ENCODE results near the gene SON.
"Not testable (repeated sequence)": the region's sequence is repeated elsewhere in the genome, so short reads cannot be mapped to it uniquely, and the experiment has no call there.

Gene SON

DNA sequence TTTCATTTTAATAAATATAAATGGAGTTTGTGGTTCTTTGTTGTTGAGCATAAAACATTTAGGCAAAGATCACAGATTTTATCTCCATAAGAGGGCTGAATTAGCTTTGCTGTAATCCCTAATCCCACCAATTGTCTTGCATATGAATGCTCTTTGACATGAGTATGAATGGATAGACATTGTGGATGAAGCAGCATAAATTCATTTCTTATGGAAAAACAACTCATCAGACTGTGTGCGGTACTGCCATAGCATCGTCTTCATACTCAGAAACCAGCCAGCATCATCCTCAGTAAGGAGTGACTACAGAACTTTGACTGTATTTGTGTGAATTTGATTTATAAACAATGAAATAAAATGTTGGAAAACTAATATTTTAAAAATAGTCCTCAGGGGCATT, 19.6 kb downstream of the SON start:
- TF ChIP-seq, protein P1, sequence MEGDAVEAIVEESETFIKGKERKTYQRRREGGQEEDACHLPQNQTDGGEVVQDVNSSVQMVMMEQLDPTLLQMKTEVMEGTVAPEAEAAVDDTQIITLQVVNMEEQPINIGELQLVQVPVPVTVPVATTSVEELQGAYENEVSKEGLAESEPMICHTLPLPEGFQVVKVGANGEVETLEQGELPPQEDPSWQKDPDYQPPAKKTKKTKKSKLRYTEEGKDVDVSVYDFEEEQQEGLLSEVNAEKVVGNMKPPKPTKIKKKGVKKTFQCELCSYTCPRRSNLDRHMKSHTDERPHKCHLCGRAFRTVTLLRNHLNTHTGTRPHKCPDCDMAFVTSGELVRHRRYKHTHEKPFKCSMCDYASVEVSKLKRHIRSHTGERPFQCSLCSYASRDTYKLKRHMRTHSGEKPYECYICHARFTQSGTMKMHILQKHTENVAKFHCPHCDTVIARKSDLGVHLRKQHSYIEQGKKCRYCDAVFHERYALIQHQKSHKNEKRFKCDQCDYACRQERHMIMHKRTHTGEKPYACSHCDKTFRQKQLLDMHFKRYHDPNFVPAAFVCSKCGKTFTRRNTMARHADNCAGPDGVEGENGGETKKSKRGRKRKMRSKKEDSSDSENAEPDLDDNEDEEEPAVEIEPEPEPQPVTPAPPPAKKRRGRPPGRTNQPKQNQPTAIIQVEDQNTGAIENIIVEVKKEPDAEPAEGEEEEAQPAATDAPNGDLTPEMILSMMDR (IDR thresholded peaks at IDR 0.05; ENCODE audit: unreplicated experiment in 3 of 3), result no peak
- H3K4me3 Mint-ChIP-seq, result no peak overlapping the region
- no peaks in the 10 kb centered on the region for H3K4me1 Mint-ChIP-seq
- H3K36me3 Mint-ChIP-seq (ENCODE audit: low read depth), result peaks cover 65% of the 10 kb centered on the region
- no peaks in the 10 kb centered on the region for H3K9me3 Mint-ChIP-seq
- no peaks in the 10 kb centered on the region for H3K27me3 Mint-ChIP-seq (ENCODE audit: low read depth)
- no peak overlapping the region for H3K27ac Mint-ChIP-seq

DNA sequence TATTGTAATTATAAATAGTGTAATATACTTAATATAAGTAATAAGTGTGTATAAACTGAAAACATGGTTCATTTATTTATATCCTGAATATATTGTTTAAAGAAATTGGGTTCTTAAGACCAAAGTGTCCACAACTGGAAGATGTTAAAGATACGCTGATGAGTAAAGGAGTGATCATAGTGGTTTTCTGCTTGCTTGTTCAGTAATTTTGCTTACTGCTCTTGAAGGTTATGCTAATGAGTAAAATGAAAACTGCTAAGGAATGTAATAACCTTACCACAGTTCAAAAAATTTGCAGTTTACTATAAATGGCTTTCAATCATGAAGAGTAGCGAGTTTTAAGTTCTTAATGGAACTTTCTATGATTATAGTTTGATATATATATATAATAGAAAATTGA, 23.7 kb downstream of the SON start:
- Mint-ChIP-seq H3K4me1 (no peaks in the 10 kb centered on the region), H3K27me3 (ENCODE audit: low read depth) (no peaks in the 10 kb centered on the region), H3K4me3 (no peak overlapping the region), H3K36me3 (ENCODE audit: low read depth) (peaks cover 52% of the 10 kb centered on the region), H3K27ac (no peak overlapping the region), H3K9me3 (no peaks in the 10 kb centered on the region)
- TF ChIP-seq, protein P1 (IDR thresholded peaks at IDR 0.05; ENCODE audit: unreplicated experiment in 3 of 3), result no peak

DNA sequence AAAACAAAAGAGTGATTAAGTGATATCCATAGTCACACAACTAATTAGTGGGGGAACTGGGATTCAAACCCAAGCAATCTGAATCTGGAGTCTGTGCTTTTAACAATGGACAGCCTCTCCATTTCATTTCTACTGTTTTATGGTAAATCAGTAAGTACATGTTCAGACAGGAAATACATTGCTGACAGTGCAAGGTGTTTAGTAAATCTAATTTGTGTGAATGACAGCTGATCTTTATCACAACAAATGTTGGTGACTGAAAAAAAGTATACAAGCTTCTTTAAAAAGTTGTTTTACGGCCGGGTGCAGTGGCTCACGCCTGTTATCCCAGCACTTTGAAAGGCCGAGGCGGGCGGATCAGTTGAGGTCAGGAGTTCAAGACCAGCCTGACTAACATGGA, 25.1 kb downstream of the SON start:
- TF ChIP-seq, protein P1 (IDR thresholded peaks at IDR 0.05; ENCODE audit: unreplicated experiment in 3 of 3), result no peak
- Mint-ChIP-seq H3K27me3 (ENCODE audit: low read depth) (no peaks in the 10 kb centered on the region), H3K4me3 (no peak overlapping the region), H3K27ac (peak overlapping the region in 1 of 3 experiments; percentile 12), H3K36me3 (ENCODE audit: low read depth) (peaks cover 57% of the 10 kb centered on the region), H3K4me1 (no peaks in the 10 kb centered on the region), H3K9me3 (no peaks in the 10 kb centered on the region)

DNA sequence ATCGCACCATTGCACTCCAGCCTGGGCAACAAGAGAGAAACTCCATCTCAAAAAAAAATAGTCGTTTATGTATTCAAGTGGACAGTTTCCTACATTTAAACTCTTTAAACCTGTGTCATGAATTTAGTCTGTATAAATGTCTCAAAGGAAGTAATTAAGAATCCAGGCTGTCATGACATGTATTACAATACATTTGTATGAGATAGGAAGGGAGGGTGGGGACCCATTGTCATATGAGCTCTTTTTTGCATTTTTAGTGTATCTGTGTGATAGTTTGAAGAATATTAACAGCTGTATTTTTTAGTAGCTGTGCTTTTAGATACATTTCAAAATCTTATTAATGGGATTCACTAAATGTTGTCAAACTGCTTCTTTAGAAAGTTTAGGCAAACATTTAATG, 25.6 kb downstream of the SON start:
- TF ChIP-seq, protein P1 (IDR thresholded peaks at IDR 0.05; ENCODE audit: unreplicated experiment in 3 of 3), result no peak
- Mint-ChIP-seq H3K27ac (no peak overlapping the region), H3K4me3 (no peak overlapping the region), H3K4me1 (no peaks in the 10 kb centered on the region), H3K9me3 (no peaks in the 10 kb centered on the region), H3K27me3 (ENCODE audit: low read depth) (no peaks in the 10 kb centered on the region), H3K36me3 (ENCODE audit: low read depth) (peaks cover 57% of the 10 kb centered on the region)

DNA sequence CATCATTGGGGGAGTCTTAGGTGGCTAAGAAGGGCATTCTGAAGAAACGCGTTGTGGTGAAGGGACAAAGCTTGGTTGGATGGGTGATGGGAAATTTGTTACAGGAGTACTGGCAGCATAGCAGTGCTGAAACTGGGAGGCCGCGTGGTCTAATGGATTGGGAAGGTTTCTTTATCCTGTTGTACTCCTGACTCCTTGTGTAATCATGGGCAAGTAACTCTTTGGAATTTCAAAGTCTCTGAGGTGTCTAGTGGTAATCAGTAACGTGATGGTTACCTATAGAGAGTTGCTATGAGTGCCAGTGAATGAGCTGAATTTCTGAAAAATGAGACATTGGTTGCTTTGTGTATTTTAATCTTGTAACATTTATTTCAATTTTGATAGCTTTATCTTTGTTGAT, 27.2 kb downstream of the SON start:
- Mint-ChIP-seq H3K36me3 (ENCODE audit: low read depth) (peaks cover 65% of the 10 kb centered on the region), H3K9me3 (no peaks in the 10 kb centered on the region), H3K27me3 (ENCODE audit: low read depth) (no peaks in the 10 kb centered on the region), H3K4me3 (no peak overlapping the region), H3K27ac (peak overlapping the region in 2 of 3 experiments; percentile 22 to 27), H3K4me1 (no peaks in the 10 kb centered on the region)
- TF ChIP-seq, protein P1 (IDR thresholded peaks at IDR 0.05; ENCODE audit: unreplicated experiment in 3 of 3), result no peak

DNA sequence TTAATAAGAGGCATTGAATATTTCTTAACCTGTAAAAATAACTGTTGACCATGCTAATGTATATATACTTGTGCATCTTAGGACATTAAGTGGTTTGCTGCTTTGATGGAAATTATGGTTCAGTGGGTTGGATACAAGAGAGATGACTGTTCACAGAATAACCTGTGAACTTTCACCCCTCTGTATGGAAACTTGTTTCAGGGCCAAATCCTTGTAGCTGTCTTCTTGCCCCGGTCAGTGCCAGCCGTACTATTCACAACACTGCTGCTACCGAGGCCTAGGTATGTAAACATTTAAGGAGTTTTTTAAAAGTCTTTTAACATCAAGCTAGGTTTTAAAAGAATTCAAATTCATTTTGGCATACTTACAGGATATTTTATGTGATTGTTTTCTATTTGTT, 29.5 kb downstream of the SON start:
- TF ChIP-seq, protein P1 (IDR thresholded peaks at IDR 0.05; ENCODE audit: unreplicated experiment in 3 of 3), result no peak
- Mint-ChIP-seq H3K27me3 (ENCODE audit: low read depth) (no peaks in the 10 kb centered on the region), H3K4me3 (no peak overlapping the region), H3K4me1 (no peaks in the 10 kb centered on the region), H3K27ac (no peak overlapping the region), H3K9me3 (no peaks in the 10 kb centered on the region), H3K36me3 (ENCODE audit: low read depth) (peaks cover 72% of the 10 kb centered on the region)

DNA sequence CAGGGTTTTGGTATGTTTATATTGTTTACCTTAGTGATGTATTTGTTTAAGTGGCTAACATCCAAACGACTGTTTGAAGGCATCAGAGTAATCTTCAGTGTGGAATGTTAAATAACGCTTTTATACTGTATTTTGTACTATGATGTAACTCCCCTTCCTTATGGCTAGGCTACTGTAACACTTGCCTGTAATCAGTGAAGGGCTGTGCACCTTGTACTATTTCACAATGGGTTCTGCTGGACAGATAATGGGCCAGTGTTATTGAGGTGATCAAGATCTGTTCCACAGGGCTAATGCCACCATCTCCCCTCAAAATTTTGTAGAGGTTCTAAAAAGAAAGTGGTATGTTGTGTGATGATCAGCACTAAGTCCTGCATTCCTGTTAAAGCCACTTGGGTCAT, 33.9 kb downstream of the SON start:
- H3K4me3 Mint-ChIP-seq; H3K4me1 Mint-ChIP-seq; H3K9me3 Mint-ChIP-seq; H3K27me3 Mint-ChIP-seq (ENCODE audit: low read depth): not testable (repeated sequence)
- peak overlapping the region in 1 of 3 experiments; percentile 26 for H3K27ac Mint-ChIP-seq
- H3K36me3 Mint-ChIP-seq (ENCODE audit: low read depth), result peaks cover 57% of the 10 kb centered on the region

All from nephron (organoid).